Spleen (tissue), 11 donors: ENCODE data around the gene PCDHB12. TPM values are rescaled to one million over a fixed set of nuclear protein-coding genes. Genes with fewer than 3 reads are reported as not detected.
"Not testable (repeated sequence)": the region's sequence is repeated elsewhere in the genome, so short reads cannot be mapped to it uniquely, and the experiment has no call there.

Experiments used
- DNase-seq: peaks from one replicate; pipeline ENCODE4 v3.0.0-alpha.2; 2020
- H3K27ac ChIP-seq, 8 donors: fragments of 200-600 bp; sonication (generic) in 7 of 8; 1 replicate in 4 of 8; 2 replicates in 4 of 8; pipeline versions ENCODE4 v1.5.0 to v1.8.0; 2016 to 2021; ENCODE audit warnings: inconsistent platforms in 4 of 8, mild to moderate bottlenecking in 4 of 8, moderate library complexity in 1 of 8
- H3K27me3 ChIP-seq, 7 donors: fragments of 200-600 bp; sonication (generic) in 6 of 7; replicated peaks in 1 of 7; 1 replicate in 4 of 7; 2 replicates in 3 of 7; pipeline versions ENCODE4 v1.5.0 to v1.8.0; 2016 to 2021; ENCODE audit warnings: inconsistent platforms in 3 of 7, mild to moderate bottlenecking in 1 of 7
- H3K36me3 ChIP-seq, 6 donors: fragments of 200-600 bp; sonication (generic) in 5 of 6; 1 replicate in 4 of 6; 2 replicates in 2 of 6; pipeline versions ENCODE4 v1.5.0 to v1.8.0; 2016 to 2021; ENCODE audit warnings: inconsistent platforms in 2 of 6
- H3K4me1 ChIP-seq, 6 donors: fragments of 200-600 bp; sonication (generic) in 5 of 6; 1 replicate in 3 of 6; 2 replicates in 3 of 6; pipeline versions ENCODE4 v1.5.0 to v1.8.0; 2016 to 2021; ENCODE audit warnings: inconsistent platforms in 3 of 6
- H3K4me3 ChIP-seq, 8 donors: fragments of 200-600 bp; sonication (generic) in 7 of 8; 1 replicate in 4 of 8; 2 replicates in 4 of 8; pipeline versions ENCODE4 v1.5.0 to v1.8.0; 2016 to 2021; ENCODE audit warnings: inconsistent platforms in 4 of 8, mild to moderate bottlenecking in 4 of 8, moderate library complexity in 2 of 8
- H3K9me3 ChIP-seq, 8 donors: fragments of 200-600 bp; sonication (generic) in 7 of 8; 1 replicate in 4 of 8; 2 replicates in 4 of 8; pipeline versions ENCODE4 v1.5.0 to v1.8.0; 2016 to 2021; ENCODE audit warnings: inconsistent platforms in 4 of 8
- CTCF ChIP-seq, 11 experiments: fragments of 200-600 bp in 7 of 11; fragments of 450-650 bp in 4 of 11; sonication (generic) in 4 of 11; IDR thresholded peaks in 8 of 11; conservative IDR thresholded peaks in 3 of 11; 1 replicate in 7 of 11; 2 replicates in 4 of 11; pipeline versions ENCODE4 v1.4.0 to v1.8.0; 2016 to 2021; ENCODE audit warnings: antibody characterized with exemption in 11 of 11, inconsistent platforms in 4 of 11, mild to moderate bottlenecking in 1 of 11
- POLR2AphosphoS5 ChIP-seq, 3 donors: sonication (generic); formaldehyde crosslinking; IDR thresholded peaks; one replicate each; pipeline ENCODE4 v1.5.1; 2017; ENCODE audit warnings: antibody characterized with exemption in 3 of 3
- WGBS, 5 donors: extraction: QIAGEN DNeasy Blood & Tissue Kit in 3 of 5; methylation state at CpG; one replicate each; pipeline versions ENCODE4 v1.1.5 to v1.1.7; 2013 to 2018; 5-methylcytosine and 5-hydroxymethylcytosine counted together
- intact Hi-C: fragments of 100-400 bp; cut with DNase I; formaldehyde crosslinking; loops from one replicate; pipeline ENCODE4 v1.15.0; 2023; ENCODE audit warnings: low total_unique reads
- polyA plus RNA-seq, 3 donors: library from polyadenylated mRNA; stranded (reverse); fragments of 200-250 nt; gene quantifications; one replicate each; pipeline ENCODE4 v1.2.1, GENCODE V29; 2013
- total RNA-seq, 7 donors: library from RNA; depleted of rRNA in 3 of 7; stranded (reverse); fragments of >200 nt in 3 of 7; fragmentation: NEBNext Ultra II Directional in 4 of 7; extraction: Animal tissue kit (Norgen Biotek cat#: 25700) in 4 of 7; gene quantifications; one replicate each; pipeline versions ENCODE4 v1.1.0 to v1.2.1, GENCODE V29; 2016 to 2021
- donor health status: healthy with polysubstance abuse.
- donor health status: DM: no; HTN: no; CAD: no; lungs with moderate emphysema.
- donor health status: DM: no; HTN: no; CAD: no.
- donor health status: Bipolar disorder and iron deficiency.
- donor health status: healthy.
- donor health status: DM: no; HTN: no; CAD: no.
- donor health status: DM: yes; HTN: yes; CAD: no.

PCDHB12 gene
- total and polyA plus RNA-seq, 10 donors: 0.11 to 2.4 (median 1.5) TPM

- peak in 3 of 11 experiments; percentile 25 to 53 (median 28) for TF ChIP-seq CTCF (IDR thresholded peaks at IDR 0.05 in 8 of 11, conservative IDR thresholded peaks at IDR 0.05 in 3 of 11)
- Histone ChIP-seq H3K9me3 (peaks cover 3 to 90% (median 72%) of the 10 kb centered on the region in 8 donors), H3K27me3 (peaks cover 0 to 59% (median 0%) of the 10 kb centered on the region in 7 donors), H3K4me3 (peak within 1 kb of the TSS in 2 of 8 donors; percentile 20 to 51)
- intact Hi-C loops, H3K36me3 ChIP-seq, DNase-seq, H3K4me1 ChIP-seq, H3K27ac ChIP-seq: not testable (repeated sequence)
- 9 to 17% (median 12%) methylated on average over 12 to 14 of the region's 18 CpGs for WGBS, 5 donors
These were observed 5.3 kb downstream of the PCDHB12 start, which contains the start of gene PCDHB13 for GRCh38 chr5:141213656-141214339. PCDHB13 (plus strand) TSS chr5:141213919; CDS start chr5:141214124, 205 bp downstream.

DNA sequence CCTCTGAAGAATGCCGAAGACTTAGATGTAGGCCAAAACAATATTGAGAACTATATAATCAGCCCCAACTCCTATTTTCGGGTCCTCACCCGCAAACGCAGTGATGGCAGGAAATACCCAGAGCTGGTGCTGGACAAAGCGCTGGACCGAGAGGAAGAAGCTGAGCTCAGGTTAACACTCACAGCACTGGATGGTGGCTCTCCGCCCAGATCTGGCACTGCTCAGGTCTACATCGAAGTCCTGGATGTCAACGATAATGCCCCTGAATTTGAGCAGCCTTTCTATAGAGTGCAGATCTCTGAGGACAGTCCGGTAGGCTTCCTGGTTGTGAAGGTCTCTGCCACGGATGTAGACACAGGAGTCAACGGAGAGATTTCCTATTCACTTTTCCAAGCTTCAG lies 6.1 kb downstream of the PCDHB12 start:
- intact Hi-C loops, H3K4me3 ChIP-seq: not testable (repeated sequence)
- 50 to 67% (median 52%) methylated on average over 8 to 11 of the region's 12 CpGs for WGBS, 5 donors

DNA sequence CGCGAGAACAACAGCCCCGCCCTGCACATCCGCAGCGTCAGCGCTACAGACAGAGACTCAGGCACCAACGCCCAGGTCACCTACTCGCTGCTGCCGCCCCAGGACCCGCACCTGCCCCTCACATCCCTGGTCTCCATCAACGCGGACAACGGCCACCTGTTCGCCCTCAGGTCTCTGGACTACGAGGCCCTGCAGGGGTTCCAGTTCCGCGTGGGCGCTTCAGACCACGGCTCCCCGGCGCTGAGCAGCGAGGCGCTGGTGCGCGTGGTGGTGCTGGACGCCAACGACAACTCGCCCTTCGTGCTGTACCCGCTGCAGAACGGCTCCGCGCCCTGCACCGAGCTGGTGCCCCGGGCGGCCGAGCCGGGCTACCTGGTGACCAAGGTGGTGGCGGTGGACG lies 7.0 kb downstream of the PCDHB12 start:
- H3K27ac ChIP-seq, H3K36me3 ChIP-seq, DNase-seq, H3K4me3 ChIP-seq, intact Hi-C loops, H3K4me1 ChIP-seq: not testable (repeated sequence)
- peaks cover 0 to 49% (median 0%) of the 10 kb centered on the region in 7 donors for H3K27me3 ChIP-seq
- WGBS, 5 donors: 34 to 47% (median 41%) methylated on average over 23 to 37 of the region's 40 CpGs
- H3K9me3 ChIP-seq: peaks cover 3 to 90% (median 73%) of the 10 kb centered on the region in 8 donors

More for the DNA sequence above, 6.1 kb downstream of the PCDHB12 start:
- H3K27ac ChIP-seq, H3K4me1 ChIP-seq, DNase-seq, H3K36me3 ChIP-seq: not testable (repeated sequence)
- peaks cover 0 to 56% (median 0%) of the 10 kb centered on the region in 7 donors for H3K27me3 ChIP-seq
- H3K9me3 ChIP-seq: peaks cover 3 to 90% (median 72%) of the 10 kb centered on the region in 8 donors

DNA sequence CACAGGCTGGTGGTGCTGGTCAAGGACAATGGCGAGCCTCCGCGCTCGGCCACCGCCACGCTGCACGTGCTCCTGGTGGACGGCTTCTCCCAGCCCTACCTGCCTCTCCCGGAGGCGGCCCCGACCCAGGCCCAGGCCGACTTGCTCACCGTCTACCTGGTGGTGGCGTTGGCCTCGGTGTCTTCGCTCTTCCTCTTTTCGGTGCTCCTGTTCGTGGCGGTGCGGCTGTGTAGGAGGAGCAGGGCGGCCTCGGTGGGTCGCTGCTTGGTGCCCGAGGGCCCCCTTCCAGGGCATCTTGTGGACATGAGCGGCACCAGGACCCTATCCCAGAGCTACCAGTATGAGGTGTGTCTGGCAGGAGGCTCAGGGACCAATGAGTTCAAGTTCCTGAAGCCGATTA lies 7.5 kb downstream of the PCDHB12 start:
- H3K4me1 ChIP-seq, intact Hi-C loops, H3K4me3 ChIP-seq, DNase-seq, H3K36me3 ChIP-seq, H3K27ac ChIP-seq: not testable (repeated sequence)
- WGBS, 5 donors: 28 to 61% (median 41%) methylated on average over 5 to 24 of the region's 26 CpGs
- Histone ChIP-seq H3K9me3 (peaks cover 3 to 90% (median 74%) of the 10 kb centered on the region in 8 donors), H3K27me3 (peaks cover 0 to 49% (median 0%) of the 10 kb centered on the region in 7 donors)

GRCh38 chr5:141223112-141223783 lies 14.7 kb downstream of the PCDHB12 start, which contains the start of gene PCDHB14:
PCDHB14 (plus strand) TSS chr5:141223343; CDS start chr5:141223506, 163 bp downstream.
- Histone ChIP-seq H3K36me3 (peaks cover 0 to 7% (median 0%) of the 10 kb centered on the region in 6 donors), H3K4me1 (peaks cover 0 to 5% (median 0%) of the 10 kb centered on the region in 6 donors), H3K27me3 (peaks cover 0 to 61% (median 0%) of the 10 kb centered on the region in 7 donors), H3K27ac (no peak within 1 kb of the TSS), H3K9me3 (peaks cover 4 to 98% (median 91%) of the 10 kb centered on the region in 8 donors), H3K4me3 (peak within 1 kb of the TSS in 1 of 8 donors; percentile 21)
- intact Hi-C loops: no loop called here
- 22 to 34% (median 29%) methylated on average over 15 of the region's 15 CpGs for WGBS, 5 donors
- TF ChIP-seq POLR2AphosphoS5 (IDR thresholded peaks at IDR 0.05) (no peak), CTCF (IDR thresholded peaks at IDR 0.05 in 8 of 11, conservative IDR thresholded peaks at IDR 0.05 in 3 of 11) (peak in 1 of 11 experiments; percentile 11)
- no peak for DNase-seq

DNA sequence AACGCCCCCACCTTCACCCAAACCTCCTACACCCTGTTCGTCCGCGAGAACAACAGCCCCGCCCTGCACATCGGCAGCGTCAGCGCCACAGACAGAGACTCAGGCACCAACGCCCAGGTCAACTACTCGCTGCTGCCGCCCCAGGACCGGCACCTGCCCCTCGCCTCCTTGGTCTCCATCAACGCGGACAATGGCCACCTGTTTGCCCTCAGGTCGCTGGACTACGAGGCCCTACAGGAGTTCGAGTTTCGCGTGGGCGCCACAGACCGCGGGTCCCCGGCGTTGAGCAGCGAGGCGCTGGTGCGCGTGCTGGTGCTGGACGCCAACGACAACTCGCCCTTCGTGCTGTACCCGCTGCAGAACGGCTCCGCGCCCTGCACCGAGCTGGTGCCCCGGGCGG lies 16.3 kb downstream of the PCDHB12 start:
- 17 to 50% (median 30%) methylated on average over 28 to 35 of the region's 40 CpGs for WGBS, 5 donors
- H3K4me1 ChIP-seq, H3K4me3 ChIP-seq, H3K27ac ChIP-seq, H3K36me3 ChIP-seq, DNase-seq, intact Hi-C loops: not testable (repeated sequence)
- peaks cover 4 to 93% (median 86%) of the 10 kb centered on the region in 8 donors for H3K9me3 ChIP-seq
- peaks cover 0 to 56% (median 0%) of the 10 kb centered on the region in 7 donors for H3K27me3 ChIP-seq

DNA sequence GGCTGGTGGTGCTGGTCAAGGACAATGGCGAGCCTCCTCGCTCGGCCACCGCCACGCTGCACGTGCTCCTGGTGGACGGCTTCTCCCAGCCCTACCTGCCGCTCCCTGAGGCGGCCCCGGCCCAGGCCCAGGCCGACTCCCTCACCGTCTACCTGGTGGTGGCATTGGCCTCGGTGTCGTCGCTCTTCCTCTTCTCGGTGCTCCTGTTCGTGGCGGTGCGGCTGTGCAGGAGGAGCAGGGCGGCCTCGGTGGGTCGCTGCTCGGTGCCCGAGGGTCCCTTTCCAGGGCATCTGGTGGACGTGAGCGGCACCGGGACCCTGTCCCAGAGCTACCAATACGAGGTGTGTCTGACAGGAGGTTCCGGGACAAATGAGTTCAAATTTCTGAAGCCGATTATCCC lies 16.9 kb downstream of the PCDHB12 start:
- WGBS, 5 donors: 31 to 44% (median 42%) methylated on average over 14 to 30 of the region's 30 CpGs
- H3K27ac ChIP-seq, H3K36me3 ChIP-seq, DNase-seq, H3K4me1 ChIP-seq, intact Hi-C loops, H3K4me3 ChIP-seq: not testable (repeated sequence)
- Histone ChIP-seq H3K27me3 (peaks cover 0 to 55% (median 0%) of the 10 kb centered on the region in 7 donors), H3K9me3 (peaks cover 4 to 92% (median 85%) of the 10 kb centered on the region in 8 donors)
